HFFc6 (cell line): ENCODE results near the gene PGPEP1. TPM values are rescaled to one million over a fixed set of nuclear protein-coding genes. Genes with fewer than 3 reads are reported as not detected.
"Not testable (repeated sequence)": the region's sequence is repeated elsewhere in the genome, so short reads cannot be mapped to it uniquely, and the experiment has no call there.

ENCODE experiments used
- DNase-seq: peaks from one replicate; pipeline ENCODE4 v3.0.0-alpha.2; 2018
- H3K27ac Mint-ChIP-seq: 2 replicates; pipeline ENCODE4 v1.8.0; 2020; ENCODE audit warnings: mild to moderate bottlenecking, mixed read lengths
- H3K27me3 Mint-ChIP-seq: 2 replicates; pipeline ENCODE4 v1.8.0; 2021; ENCODE audit warnings: mild to moderate bottlenecking, moderate library complexity, mixed read lengths; ENCODE audit not compliant: insufficient read depth
- H3K36me3 Mint-ChIP-seq: 2 replicates; pipeline ENCODE4 v1.8.0; 2021; ENCODE audit warnings: low read depth, mixed read lengths
- H3K4me1 Mint-ChIP-seq: 2 replicates; pipeline ENCODE4 v1.8.0; 2020; ENCODE audit warnings: low read depth, mixed read lengths
- H3K4me3 Mint-ChIP-seq: 2 replicates; pipeline ENCODE4 v1.8.0; 2020; ENCODE audit warnings: mild to moderate bottlenecking, moderate library complexity, mixed read lengths
- H3K9me3 Mint-ChIP-seq: 2 replicates; pipeline ENCODE4 v1.8.0; 2020; ENCODE audit warnings: mild to moderate bottlenecking, mixed read lengths
- total RNA-seq, 6 experiments: library from RNA; stranded (reverse); fragmentation: NEBNext Ultra II Directional; extraction: Animal tissue kit (Norgen Biotek cat#: 25700); gene quantifications; 2 replicates in 1 of 6; 3 replicates in 5 of 6; pipeline ENCODE4 v1.2.3, GENCODE V29; 2021
- TF ChIP-seq, protein P1 (sequence below): fragments of 200-600 bp; sonication (generic); IDR thresholded peaks from 2 replicates; pipeline ENCODE4 v1.5.0; 2021; ENCODE audit warnings: antibody characterized with exemption, mild to moderate bottlenecking

PGPEP1 gene
- total RNA-seq, 6 experiments from 2014 or later = 30.5 to 54.1 (median 32.4) TPM

DNA sequence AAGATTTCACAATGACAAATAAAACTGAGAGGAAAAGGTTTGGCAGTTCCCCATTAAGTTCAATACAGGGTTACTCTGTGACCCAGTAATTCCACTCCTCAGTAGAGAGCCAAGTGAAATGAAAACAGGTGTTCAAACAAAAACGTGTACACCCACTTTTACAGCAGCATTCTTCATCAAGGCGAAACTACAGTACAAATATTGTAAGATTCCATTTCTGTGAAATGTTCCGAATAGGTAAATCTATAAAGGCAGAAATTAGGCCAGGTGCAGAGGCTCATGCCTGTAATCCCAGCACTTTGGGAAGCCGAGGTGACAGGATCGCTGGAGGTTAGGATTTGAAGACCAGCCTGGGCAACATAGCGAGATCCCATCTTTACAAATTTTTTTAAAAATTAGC, 36.6 kb downstream of the PGPEP1 start:
- Mint-ChIP-seq H3K4me3 (no peak overlapping the region), H3K27me3 (peaks cover 2% of the 10 kb centered on the region), H3K4me1 (peaks cover 49% of the 10 kb centered on the region), H3K27ac (peak overlapping the region; percentile 1; the same call in 1 of the 2 replicates), H3K9me3 (no peaks in the 10 kb centered on the region), H3K36me3 (no peaks in the 10 kb centered on the region)
- TF ChIP-seq, protein P1, sequence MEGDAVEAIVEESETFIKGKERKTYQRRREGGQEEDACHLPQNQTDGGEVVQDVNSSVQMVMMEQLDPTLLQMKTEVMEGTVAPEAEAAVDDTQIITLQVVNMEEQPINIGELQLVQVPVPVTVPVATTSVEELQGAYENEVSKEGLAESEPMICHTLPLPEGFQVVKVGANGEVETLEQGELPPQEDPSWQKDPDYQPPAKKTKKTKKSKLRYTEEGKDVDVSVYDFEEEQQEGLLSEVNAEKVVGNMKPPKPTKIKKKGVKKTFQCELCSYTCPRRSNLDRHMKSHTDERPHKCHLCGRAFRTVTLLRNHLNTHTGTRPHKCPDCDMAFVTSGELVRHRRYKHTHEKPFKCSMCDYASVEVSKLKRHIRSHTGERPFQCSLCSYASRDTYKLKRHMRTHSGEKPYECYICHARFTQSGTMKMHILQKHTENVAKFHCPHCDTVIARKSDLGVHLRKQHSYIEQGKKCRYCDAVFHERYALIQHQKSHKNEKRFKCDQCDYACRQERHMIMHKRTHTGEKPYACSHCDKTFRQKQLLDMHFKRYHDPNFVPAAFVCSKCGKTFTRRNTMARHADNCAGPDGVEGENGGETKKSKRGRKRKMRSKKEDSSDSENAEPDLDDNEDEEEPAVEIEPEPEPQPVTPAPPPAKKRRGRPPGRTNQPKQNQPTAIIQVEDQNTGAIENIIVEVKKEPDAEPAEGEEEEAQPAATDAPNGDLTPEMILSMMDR = no peak
- DNase-seq = no peak

DNA sequence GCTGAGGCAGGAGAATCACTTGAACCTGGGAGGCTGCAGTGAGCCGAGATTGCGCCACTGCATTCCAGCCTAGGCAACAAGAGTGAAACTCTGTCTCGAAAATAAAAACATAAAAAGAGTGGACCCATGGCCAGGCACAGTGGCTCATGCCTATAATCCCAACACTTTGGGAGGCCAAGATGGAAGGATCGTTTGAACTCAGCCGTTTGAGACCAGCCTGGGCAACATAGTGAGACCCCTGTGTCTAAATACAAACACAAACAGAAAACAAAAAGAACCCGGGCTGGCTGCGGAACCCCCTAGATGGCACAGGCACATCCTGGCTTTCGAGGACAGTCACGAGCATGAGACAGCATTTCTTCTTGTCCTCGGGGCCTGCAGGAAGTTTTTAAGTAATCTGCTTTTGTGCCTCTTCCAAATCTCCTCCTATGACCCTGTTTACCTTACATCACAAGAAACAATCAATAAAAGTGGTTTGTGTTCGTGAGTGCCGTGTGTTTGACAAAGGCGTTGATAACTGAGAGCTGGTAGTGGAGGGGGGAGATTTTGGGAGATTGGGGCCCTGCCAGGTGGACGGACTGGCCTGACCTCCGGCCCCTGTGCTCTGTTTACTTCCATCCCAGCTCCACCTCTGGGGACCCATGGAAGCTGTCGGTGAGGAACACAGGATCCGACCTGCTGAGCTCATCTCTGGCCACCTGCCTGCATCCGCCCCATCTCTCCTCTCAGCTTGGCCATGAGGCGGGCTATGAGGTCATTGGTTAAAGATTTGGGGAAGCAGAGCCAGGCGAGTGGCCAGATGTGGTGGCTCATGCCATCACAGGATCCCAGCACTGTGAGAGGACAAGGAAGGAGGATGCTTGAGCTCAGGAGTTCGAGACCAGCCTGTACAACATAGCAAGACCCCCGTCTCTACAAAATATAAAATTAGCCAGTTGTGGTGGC, 39.7 kb downstream of the PGPEP1 start:
- peaks cover 3% of the 10 kb centered on the region for H3K27me3 Mint-ChIP-seq
- no peaks in the 10 kb centered on the region for H3K36me3 Mint-ChIP-seq
- TF ChIP-seq, protein P1 = no peak
- peak overlapping the region; percentile 85 for H3K27ac Mint-ChIP-seq
- H3K9me3 Mint-ChIP-seq = no peaks in the 10 kb centered on the region
- DNase-seq = peak; percentile 88
- H3K4me3 Mint-ChIP-seq = peak overlapping the region; percentile 57; the same call in 1 of the 2 replicates
- H3K4me1 Mint-ChIP-seq = peaks cover 31% of the 10 kb centered on the region

DNA sequence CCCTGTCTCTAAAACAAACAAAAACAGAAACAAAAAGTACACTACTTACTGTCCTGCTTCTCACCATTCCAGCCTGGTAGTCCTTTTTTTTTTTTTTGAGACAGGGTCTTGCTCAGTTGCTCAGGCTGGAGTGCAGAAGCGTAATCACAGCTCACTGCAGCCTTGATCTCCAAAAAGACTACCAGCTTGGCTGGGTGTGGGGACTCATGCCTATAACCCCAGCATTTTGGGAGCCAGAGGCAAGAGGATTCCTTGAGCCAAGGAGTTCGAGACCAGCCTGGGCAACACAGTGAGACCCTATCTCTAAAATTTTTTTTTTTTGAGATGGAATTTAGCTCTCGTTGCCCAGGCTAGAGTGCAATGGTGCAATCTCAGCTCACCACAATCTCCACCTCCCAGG, 40.4 kb downstream of the PGPEP1 start:
- DNase-seq = no peak
- Mint-ChIP-seq H3K4me1 (peaks cover 37% of the 10 kb centered on the region), H3K27ac (peak overlapping the region; percentile 85), H3K4me3 (no peak overlapping the region), H3K36me3 (no peaks in the 10 kb centered on the region), H3K27me3 (peaks cover 3% of the 10 kb centered on the region), H3K9me3 (no peaks in the 10 kb centered on the region)
- TF ChIP-seq, protein P1 = no peak

DNA sequence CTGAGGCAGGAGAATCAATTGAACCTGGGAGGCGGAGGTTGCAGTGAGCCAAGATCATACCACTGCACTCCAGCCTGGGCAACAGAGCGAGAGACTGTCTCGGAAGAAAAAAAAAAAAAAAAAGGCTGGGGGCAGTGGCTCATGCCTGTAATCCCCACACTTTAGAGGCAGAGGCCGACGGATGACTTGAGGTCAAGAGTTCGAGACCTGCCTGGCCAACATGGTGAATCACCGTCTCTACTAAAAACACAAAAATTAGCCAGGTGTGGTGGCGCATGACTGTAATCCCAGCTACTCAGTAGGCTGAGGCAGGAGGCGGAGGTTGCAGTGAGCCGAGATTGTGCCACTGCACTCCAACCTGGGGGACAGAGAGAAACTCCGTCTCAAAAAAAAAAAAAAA, 43.2 kb downstream of the PGPEP1 start:
- H3K9me3 Mint-ChIP-seq, H3K36me3 Mint-ChIP-seq, H3K27me3 Mint-ChIP-seq, H3K4me3 Mint-ChIP-seq, H3K27ac Mint-ChIP-seq, DNase-seq: not testable (repeated sequence)
- H3K4me1 Mint-ChIP-seq = peaks cover 35% of the 10 kb centered on the region

DNA sequence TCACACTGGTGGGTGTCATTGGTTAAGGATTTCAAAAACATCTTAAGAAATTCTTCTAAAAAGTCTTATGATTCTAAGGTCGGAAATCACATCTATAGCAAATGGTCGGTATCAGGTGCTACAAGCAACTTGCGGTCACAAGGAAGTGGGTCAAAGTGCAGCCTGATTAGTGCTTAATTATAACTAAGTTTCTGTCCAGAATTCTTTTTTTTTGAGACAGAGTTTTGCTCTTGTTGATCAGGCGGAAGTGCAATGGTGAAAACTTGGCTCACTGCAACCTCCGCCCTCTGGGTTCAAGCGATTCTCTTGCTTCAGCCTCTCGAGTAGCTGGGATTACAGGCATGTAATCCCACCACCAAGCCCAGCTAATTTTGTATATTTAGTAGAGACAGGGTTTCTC, 44.4 kb downstream of the PGPEP1 start:
- no peak overlapping the region for H3K27ac Mint-ChIP-seq
- no peak for DNase-seq
- peaks cover 8% of the 10 kb centered on the region; the same call in 1 of the 2 replicates for H3K36me3 Mint-ChIP-seq
- peaks cover 3% of the 10 kb centered on the region for H3K27me3 Mint-ChIP-seq
- H3K4me3 Mint-ChIP-seq = no peak overlapping the region
- no peaks in the 10 kb centered on the region for H3K9me3 Mint-ChIP-seq
- peaks cover 28% of the 10 kb centered on the region for H3K4me1 Mint-ChIP-seq
- TF ChIP-seq, protein P1 = no peak

DNA sequence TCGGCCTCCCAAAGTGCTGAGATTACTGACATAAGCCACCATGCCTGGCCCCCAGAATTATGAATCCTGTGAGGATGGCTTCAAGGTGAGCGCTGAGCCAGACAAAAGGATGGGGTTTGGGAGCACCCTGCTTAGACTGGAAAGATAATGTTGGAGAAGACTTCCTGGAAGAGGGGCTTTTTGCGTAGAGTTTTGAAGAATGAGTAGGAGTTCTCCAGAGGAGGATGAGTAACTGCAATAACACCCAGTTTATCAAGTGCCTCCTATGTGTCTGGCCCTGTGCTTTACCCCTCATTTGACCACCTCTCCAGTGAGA, 44.9 kb downstream of the PGPEP1 start:
- TF ChIP-seq, protein P1 = no peak
- Mint-ChIP-seq H3K4me1 (peaks cover 23% of the 10 kb centered on the region), H3K4me3 (0 out of 2 replicates have a peak overlapping the region, but pooled peaks have one; percentile 91), H3K9me3 (no peaks in the 10 kb centered on the region), H3K36me3 (peaks cover 9% of the 10 kb centered on the region; the same call in 1 of the 2 replicates), H3K27me3 (peaks cover 3% of the 10 kb centered on the region), H3K27ac (peak overlapping the region; percentile 72)
- DNase-seq = no peak
